ENCODE results near the gene HDX.
"Not testable (repeated sequence)": the region's sequence is repeated elsewhere in the genome, so short reads cannot be mapped to it uniquely, and the experiment has no call there.

The HDX gene

DNA sequence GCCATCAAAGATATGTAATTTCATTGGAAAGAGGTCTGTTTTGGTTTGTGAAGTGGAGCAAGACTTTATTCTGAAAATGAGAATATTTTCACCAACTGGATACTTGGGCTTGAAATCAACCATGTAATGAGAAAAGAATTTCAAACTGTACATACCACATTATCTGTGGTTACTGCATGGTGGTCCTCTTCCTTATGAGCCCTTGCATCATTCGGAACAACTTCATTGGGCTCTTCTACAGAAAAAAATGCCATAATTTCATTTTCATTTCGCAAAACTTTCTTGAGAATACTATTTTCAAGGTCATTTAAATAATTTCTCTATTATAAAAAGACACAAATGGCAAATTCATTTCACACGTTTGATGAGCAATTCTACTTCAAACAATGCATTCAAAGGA lies 165.6 kb downstream of the HDX start:
- DNase-seq = no peak

DNA sequence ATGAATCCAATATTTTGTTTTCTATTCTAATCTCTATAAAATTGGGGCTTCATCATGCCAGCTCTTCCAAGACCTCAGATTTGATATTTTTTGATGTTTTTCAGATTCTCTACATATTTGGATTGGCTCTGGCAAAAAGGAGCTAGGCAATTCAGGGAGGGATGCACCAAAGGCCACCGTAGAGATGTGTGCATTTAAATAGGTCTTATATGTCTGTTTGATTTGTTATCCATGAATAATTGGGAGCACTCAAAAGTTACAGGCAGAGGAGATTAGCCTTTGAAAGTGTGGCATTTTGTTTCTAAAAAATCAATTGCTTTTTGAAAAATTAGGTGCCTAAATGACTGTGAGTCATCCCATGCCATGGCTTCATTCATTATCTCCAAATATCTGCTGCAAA lies 167.1 kb downstream of the HDX start:
- DNase-seq = no peak

DNA sequence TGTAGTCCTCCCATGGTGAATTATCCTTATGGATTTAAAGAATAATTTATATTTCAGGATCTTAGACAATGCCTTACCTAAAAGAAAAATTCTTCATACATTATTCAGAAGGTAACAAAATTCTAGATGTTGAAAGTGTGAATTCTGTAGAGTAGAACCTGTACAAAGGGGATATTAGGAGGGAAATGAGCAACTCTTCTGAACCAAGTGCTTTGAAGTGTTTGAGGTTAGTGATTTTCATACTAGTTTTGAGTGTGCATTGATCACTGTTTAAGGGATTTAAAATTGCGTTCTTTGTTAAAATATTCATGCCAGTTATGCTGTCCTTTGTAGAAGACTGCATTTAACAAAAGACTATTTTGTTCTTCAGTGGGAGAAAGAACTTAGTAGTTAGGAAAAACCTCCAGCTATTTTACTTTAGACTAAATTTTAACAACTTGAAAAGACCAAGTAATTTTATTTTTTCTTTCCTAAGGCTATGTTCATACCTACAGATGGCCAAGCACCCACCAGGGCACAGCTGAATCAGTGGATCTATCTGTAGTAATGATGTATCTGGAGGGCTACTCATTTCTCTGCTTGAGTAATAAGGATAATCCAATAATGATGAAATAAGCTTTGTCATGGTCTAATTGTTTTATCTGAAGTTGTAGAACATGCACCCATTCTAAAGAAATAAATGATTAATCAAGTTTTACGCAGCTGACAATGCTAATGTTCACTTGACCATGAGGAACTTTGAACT lies 180.0 kb downstream of the HDX start:
- no peak for DNase-seq

DNA sequence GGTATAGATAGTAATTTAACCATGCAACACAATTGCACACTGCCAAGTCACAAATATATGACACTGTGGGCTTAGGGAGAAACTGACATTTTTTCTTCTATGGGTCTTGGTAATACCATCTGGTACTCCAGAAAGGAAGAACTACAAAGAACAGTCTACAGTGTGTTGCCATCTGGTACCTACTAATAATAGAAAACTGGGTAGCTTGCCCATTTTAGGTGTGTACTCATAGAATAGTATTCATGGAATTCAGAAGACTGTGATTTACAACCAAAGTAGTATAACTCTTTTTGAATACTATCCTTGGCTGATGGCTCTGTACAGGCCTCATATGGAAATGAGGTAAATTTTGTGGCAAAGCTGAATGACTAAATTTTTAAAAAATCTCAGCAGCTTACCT lies 181.6 kb downstream of the HDX start:
- DNase-seq = no peak

DNA sequence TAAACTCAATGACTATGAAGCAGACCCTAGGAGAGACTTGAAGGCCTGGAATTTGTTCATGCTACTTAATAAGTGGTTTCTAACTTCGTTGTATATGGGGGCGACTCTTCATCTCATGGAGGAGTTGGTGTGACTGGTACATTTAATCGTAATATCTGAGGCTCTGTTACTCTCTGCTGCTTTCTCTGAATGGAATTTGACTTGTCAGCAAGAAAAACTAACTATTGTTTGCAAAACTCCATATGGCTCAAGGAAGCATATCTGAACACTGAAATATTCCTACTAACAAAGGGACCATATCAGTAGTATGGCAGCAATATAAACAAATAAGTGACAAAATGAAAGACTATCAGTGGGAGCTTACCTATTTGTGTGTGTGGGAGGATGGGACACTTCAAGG lies 182.2 kb downstream of the HDX start:
- no peak for DNase-seq

DNA sequence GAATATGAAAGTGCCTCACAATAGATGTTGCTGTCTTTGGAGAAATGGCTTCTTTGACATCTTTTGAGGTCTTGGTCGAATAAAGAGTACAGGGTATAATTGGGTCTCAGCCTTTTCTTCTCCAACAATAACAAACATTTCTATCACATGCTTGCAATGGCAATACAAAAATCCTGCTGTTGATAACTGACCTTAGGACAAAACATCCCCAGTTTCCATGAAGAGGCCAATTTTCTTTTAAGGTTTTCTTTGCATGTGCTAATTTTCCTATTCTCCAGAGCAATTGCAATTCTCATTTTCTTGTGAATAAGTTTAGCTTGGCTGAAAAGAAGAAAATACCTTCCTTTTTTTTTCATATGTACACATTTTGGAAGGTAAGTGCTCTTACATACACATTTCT lies 183.6 kb downstream of the HDX start:
- no peak for DNase-seq

DNA sequence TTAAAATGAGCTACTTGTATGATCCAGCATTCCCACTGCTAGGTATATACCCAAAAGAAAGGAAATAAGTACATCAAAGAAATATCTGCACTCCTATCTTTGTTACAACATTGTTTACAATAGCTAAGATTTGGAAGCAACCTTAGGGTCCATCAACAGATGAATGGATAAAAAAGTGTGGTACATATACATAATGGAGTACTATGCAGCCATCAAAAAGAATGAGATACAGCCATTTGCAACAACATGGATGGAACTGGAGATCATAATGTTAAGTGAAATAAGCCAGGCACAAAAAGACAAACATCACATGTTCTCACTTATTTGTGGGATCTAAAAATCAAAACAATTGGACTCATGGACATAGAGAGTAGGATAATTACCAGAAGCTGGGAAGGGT lies 186.3 kb downstream of the HDX start:
- DNase-seq = not testable (repeated sequence)

Measured in NCI-H2227 treated with DMSO at 0.1 percent for 48 hours (cell line).